HG03135 (cell line): ENCODE results near the gene KLHL42.
A peak's percentile ranks its signal among the peaks of the same experiment; 100 is the strongest.
"Not testable (repeated sequence)": the region's sequence is repeated elsewhere in the genome, so short reads cannot be mapped to it uniquely, and the experiment has no call there.

Experiments
- ATAC-seq: cut with Tn5 transposase; IDR thresholded peaks from one replicate; pipeline ENCODE4 v1.9.1; 2021; ENCODE audit warnings: mild to moderate bottlenecking, moderate library complexity; ENCODE audit not compliant: unreplicated experiment

The KLHL42 gene, protein sequence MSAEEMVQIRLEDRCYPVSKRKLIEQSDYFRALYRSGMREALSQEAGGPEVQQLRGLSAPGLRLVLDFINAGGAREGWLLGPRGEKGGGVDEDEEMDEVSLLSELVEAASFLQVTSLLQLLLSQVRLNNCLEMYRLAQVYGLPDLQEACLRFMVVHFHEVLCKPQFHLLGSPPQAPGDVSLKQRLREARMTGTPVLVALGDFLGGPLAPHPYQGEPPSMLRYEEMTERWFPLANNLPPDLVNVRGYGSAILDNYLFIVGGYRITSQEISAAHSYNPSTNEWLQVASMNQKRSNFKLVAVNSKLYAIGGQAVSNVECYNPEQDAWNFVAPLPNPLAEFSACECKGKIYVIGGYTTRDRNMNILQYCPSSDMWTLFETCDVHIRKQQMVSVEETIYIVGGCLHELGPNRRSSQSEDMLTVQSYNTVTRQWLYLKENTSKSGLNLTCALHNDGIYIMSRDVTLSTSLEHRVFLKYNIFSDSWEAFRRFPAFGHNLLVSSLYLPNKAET

DNA sequence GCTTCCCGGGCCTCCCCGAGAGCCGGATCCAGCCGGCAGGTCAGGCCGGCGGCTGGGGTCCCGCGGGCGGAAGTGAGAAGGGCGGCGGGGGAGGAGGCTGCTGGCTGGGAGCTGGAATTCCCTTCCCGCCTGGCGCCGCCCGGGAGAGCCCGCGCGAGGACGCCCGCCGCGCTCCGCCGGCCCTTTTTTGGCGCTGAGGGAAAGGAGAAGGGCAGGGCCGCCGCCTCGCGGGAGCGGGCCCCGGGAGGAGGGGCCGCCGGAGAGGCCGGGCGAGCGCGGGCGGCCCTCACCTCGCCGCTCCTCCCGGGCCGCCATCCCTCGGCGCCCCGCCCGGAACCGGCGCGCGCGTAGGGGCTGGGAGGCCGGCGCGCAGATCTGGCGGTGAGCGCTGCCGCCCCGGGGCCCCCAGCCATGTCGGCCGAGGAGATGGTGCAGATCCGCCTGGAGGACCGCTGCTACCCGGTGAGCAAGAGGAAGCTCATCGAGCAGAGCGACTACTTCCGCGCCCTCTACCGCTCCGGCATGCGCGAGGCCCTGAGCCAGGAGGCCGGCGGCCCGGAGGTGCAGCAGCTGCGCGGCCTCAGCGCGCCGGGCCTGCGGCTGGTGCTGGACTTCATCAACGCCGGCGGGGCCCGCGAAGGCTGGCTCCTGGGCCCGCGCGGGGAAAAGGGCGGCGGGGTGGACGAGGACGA, at the start of gene KLHL42, which contains the start of gene MANSC4:
TSS of gene KLHL42 (plus strand) at position 314 of the 692 bp plus-strand sequence. CDS start at position 412, 98 bp downstream.
TSS of gene MANSC4 (minus strand) at position 317 of the 692 bp plus-strand sequence. CDS start 8,960 bp downstream, outside the sequence.
- peak; percentile 81 for ATAC-seq

DNA sequence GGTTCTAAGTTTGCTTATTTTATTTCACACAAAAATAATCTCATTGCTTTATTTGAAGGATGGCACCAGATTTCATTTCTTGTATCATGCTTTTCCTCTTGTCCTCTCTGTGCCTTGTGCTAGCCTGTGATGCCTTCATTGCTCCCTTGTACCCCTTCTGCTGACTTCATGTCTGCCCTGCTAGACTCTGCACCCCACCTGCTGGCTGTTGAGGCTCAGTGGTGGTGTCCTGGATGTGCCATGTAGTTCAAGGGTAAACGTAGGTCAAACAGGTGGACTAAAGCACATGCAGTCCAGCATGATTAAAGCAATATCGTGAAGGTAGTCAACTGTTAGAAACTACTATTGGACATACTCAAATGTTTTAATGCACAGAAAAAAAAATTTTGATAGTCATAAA, 47.8 kb upstream of the KLHL42 start:
- peak; percentile 55 for ATAC-seq

DNA sequence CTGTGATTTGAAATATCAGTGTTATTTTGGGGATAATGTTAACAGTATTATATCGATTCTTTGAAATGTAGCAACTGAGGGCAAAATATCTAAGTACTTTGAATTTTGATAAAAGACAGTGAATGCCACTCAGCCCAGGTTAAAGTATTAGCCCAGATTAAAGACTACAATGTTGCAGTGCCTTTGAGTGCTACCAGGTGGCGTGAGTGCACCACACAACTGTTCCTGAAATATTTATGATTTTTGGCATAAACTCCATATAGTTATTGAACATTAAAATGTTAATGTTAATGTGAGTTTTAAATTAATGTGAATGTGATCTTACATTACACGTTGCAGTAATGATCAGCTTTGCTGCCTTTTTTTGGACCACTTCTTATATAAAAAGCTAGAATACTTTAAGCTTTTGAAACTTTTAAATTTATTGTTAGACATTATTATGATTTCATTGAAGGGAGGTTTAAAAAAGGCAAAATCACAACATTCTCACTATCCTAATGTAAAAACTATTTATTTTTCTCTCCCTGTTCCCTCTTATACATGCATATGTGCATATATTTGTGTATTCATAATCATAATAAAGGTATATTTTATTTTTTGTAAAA, 46.9 kb upstream of the KLHL42 start:
- ATAC-seq: peak; percentile 66

DNA sequence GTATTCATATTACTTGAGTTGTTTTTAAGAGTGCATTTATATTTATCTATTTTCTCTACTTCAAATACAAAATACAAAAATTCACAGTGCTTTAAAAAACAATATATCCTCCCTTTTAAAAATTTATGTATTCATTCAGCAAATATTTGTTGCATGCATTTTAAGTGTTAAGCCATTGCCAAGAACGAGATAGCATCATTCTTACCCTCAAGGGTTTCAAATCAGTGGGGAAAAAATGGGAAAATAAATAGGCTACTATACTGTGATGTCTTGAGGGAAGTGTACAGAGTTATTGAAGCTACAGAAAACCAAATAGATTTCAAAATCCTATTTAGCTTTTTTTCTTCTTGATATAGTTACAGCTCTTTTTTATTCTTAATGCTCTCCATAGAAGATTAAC, 46.2 kb upstream of the KLHL42 start:
- ATAC-seq: no peak

DNA sequence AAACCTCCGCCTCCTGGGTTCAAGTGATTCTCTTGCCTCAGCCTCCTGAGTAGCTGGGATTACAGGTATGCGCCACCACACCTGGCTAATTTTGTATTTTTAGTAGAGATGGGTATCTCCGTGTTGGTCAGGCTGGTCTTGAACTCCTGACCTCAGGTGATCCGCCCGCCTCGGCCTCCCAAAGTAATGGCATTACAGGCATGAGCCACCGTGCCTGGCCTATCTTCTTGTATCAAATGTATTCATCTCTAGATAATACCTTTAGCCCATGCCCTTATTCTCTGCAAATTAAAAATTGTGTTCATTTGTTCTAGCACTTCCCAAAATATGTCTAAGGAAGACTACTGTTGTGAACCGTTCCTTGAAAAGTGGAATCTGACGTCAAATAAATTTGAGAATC, 45.7 kb upstream of the KLHL42 start:
- ATAC-seq: not testable (repeated sequence)

DNA sequence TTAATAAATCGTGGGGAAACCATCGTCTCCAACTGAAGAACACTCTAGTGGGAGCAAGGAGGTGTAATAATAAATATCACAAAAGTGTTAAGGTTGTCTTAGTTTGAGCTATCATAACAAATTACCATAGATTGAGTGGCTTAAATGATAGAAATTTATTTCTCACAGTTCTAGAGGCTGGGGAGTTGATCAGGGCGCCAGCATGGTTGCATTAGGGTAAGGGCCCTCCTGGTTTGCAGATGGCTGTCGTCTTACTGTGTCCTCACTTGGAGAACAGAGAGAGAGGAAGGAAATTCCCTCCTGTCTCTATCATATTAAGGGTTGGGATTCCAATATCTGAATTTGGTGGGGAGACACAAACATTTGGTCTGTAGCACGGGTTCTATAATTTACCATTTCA, 36.4 kb upstream of the KLHL42 start:
- ATAC-seq: no peak

DNA sequence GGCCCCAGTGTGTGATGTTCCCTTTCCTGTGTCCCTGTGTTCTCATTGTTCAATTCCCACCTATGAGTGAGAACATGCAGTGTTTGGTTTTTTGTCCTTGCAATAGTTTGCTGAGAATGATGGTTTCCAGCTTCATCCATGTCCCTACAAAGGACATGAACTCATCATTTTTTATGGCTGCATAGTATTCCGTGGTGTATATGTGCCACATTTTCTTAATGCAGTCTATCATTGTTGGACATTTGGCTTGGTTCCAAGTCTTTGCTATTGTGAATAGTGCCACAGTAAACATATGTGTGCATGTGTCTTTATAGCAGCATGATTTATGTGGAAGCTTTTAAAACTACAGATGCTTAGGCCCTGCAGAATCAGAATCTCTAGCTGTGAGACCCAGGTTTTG, 34.3 kb upstream of the KLHL42 start:
- not testable (repeated sequence) for ATAC-seq

DNA sequence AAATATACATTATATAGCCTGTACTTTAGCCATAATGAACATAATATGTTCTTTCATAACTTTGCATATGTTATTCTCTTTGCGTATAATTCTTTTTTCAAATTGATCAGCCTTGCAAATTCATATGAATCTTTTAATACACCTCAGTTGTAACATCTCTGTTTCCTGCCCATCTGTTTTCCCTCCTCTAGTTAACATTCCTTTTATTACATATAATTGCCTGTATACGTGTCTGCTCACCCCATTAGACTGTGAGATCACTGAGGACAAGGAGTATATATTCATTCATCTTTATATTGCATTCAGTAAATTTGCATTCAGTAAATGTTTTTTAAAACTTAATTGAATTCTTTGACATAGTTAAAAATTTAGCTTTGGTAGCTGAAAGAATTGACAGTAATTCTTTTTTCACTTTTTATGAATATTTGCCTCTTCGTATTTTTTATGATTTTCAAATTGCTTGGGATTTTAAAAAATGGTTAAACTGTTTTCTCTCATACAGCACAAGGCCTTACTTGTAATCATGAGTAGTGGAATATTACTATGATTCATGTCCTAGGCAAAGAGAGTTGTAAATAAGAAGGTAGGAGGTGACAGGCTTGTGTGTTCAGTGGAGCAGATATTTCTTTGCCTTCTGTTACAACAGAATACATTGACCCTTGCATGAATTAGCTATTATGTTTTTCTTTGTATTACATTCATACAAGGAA, 32.8 kb upstream of the KLHL42 start:
- ATAC-seq: no peak

DNA sequence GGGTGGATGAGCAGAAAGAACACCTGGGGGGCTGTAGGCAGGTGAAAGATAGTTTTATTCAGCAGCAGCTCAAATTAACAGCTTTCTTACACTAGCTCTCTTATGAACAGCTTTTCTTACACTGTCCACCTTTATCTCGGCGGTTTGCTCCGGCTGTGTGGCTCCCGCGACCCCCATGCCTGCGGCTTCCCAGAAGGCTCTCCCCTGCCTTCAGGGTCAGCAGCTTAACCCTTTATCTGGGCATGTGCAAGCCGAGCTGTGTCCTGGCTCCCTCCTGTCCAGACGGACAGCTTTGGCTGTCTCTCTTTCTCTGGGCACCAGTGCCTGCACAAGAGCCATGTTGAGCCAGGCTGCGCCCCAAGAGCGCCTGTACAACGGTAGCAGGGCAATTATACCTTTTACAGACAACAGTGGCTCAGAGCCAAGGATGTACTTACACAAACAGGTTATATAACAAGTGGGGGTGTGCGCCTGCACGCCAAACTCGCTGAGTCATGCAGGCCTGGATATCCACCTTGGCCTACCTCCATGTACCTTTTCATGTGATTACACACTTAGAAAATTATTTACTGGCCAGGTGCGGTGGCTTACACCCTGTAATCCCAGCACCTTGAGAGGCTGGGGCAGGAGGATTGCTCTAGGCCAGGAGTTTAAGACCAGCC, 28.5 kb upstream of the KLHL42 start:
- ATAC-seq: no peak

DNA sequence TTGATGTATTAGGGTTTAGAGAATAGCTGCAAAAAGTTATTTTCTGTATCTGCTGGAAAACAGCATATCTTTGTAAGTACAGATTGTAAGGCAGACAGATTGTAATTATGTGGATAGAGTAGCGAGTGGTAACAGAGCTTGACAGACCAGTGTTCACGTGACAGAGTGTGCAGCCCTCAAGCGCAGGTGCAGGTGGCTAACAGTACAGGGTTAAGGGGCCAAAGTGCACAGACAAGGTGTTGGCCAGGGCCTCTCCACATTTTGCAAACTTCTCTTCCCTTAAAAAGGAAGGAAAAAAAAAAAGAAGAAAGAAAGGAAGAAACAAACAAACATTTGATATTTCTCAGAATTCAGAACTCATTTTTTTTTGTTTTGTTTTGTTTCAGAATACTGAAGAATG, 25.2 kb upstream of the KLHL42 start:
- no peak for ATAC-seq

DNA sequence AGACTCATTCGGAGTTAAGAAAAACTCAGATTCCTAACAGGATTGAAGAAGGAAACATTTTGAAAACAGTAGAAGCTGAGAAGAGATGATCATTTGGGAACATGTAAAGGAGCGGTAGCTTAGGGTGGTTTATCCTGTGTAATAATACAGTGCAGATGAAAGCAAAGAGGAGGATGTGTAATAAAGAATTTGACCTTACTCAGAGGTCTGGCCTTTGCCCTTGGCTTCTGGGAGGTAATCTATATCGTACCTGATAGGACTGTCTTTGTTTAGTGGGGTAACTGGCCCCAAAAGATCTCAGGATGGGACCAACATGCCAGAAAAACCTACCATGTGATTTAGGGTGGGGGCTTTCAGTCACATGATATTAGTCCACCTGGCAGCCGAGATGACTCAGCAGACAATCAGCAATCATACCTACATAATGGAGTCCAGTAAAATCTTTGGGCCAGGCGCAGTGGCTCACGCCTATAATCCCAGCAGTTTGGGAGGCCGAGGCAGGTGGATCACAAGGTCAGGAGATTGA, 23.3 kb upstream of the KLHL42 start:
- ATAC-seq: no peak

DNA sequence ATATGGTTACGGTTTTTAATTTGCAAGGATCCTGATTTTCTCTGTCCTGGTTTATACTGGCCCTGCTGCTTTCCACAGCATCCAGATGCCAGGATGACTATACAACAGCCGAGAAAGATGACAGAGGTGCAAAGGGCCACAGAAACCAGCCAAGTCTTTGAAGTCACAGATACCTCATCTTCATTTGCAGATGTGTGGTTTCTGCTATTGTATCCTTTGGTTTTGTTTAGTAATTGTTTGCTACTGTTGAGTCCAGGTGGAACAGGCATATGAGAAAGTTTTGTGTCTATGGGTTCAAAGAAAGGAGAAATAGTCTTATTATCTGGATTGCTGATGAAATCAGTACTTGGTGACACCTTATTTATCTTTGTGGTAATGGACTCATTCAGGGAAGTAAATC, 17.3 kb upstream of the KLHL42 start:
- no peak for ATAC-seq

DNA sequence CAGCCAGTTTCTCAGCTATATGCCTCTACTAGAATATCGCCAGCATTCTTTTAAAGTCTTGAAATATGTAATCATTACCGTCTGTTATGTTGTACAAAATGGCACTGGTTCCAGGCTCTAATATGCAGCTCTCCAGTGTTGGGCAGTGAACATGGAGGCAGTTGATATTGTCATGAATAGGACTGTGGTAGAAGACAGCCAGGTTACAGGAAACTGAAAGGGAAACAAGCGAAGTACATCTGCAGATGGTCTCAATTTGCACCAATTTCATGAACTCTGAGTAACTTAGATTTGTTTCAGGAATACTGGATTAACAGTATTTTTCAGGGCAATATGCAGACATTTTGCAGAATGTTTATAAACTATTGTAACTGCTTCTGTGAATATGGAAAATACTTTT, 13.4 kb upstream of the KLHL42 start:
- ATAC-seq: no peak

DNA sequence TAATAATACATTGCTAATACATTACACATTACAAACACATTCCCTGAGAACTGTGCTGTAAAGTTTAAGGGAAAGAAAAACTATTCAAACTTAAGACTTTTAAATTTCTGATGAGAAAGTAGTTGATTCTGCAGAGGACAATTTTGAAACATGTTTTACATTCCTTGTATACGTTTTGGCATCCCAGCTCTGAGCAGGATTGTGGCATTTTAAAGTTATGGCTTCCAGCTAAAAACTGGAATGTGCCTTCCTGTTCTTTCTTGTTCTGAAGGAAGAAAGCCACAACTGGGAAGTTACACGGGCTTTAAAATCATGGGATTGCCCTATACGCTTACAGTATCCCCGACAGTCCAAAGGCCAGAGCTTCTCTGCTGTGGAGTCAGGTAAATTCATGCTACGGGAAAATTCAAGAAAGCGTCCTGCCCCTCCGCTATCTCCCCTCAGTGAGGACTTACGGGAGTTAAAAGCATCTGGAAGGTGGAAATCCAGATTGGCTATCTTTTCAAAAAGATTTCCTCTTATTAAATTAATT, 10.8 kb upstream of the KLHL42 start:
- no peak for ATAC-seq

DNA sequence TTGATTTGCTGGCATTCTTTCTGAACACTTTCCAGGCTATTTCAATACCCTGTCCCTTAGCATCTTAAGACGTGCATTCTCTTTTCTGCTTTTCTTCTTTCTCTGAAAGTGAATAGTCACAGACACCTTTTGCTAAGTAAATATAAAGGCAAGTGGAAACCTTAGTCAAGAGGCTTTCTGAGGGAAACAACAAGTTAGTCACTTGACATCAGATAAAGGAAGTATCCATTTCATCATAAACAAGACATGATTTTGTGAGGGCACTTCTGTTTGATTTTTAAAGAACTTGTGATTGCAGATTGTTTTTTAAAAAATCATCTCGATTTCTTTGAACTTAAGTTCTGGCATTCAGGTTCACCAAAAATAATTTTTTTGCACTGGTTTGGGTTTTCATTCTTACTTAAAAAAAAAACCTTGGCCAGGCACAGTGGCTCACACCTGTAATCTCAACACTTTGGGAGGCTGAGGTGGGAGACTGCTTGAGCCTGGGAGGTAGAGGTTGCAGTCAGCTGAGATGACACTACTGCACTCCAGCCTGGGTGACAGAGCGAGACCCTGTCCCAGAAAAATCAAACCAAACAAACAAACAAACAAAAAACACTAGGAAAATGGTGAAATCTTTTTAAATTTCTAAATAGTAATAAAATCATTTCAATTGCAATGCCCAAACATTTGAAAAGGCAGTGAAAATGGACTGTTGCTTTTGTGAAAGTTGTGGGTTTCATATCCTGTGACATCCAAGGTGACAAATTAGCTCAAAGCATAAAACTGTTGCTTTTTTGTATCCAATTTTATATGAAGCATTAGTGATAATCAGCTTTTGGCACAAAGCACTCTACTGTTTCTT, 8.3 kb upstream of the KLHL42 start:
- no peak for ATAC-seq

DNA sequence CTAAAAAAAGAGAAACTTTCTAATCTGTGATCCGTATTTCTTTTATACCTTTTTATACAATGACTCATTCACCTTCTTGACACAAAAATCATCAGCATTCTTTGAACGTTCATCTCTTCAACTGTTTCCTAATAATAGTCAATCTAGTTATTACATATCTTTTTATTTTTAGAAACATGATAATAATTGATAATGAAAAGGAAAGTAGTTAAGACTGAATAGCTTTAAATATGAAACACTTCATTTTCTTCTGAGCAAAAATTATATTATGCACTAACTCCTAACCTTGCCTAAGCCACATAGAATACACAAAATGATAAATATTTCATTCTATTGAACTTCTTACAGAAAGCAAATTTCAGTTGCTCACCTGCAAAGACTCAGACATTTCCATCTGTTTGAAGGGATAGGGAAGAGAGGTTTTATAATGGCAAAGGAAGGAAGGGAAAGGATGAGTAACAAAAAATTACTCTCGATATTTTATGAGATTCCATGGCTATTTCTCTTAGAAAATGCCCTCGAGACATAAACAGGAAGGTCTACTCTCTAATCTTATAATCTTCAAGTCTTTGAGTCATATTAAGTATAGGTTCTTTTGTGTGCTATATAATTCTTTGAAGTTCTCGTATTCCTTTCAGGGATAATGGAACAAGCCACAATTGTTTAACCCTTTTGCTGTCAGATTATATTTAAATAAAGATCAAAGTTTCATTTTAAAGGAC, 7.5 kb upstream of the KLHL42 start:
- no peak for ATAC-seq

DNA sequence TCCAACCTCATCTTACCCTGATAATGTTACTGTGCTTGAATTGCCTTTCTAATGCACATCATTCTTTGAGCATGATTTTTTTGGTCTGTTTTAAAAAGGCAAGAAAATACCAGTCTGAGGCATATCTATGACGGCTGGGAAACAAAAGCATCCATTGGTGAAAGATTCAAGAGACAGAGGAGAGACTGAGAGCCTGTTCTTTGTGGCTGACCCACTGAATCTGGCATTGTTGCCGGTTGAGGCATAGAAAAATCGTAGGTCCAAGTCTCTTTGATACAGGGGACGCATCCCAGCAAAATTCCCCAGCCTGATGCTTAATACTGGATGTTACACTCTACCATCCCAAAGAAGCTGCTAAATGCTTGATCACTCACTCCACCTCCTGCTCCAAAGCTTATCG, 2.9 kb upstream of the KLHL42 start:
- no peak for ATAC-seq

DNA sequence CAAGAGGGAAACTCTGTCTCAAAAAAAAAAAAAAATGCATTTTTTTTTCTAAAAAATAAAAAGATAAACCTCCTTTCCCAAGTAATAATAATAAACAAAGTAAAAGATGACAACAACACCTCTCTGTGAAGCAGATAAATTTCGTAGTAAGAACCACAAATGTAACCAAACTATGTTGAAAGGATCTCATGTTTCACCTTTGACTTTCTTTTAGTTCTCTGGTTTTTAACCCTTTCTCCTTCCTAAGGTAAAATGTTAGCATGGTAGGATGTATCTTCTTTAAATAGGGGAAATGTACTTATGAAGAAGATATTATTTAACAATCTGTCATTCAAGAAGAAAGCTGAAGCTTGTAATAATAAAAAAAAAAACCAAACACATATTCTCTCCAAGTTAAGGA, 1.8 kb upstream of the KLHL42 start:
- ATAC-seq: no peak
